BLaER1 (cell line): Measurements from ENCODE around the gene ABHD5.

Experiments used
- H3K27ac ChIP-seq: shearing (Covaris generic); formaldehyde crosslinking; 2 replicates; pipeline ENCODE4 v1.8.1; 2022
- H3K27me3 ChIP-seq: shearing (Covaris generic); formaldehyde crosslinking; 2 replicates; pipeline ENCODE4 v1.8.1; 2022
- H3K36me3 ChIP-seq: shearing (Covaris generic); formaldehyde crosslinking; 2 replicates; pipeline ENCODE4 v1.8.1; 2022
- H3K4me1 ChIP-seq: shearing (Covaris generic); formaldehyde crosslinking; 2 replicates; pipeline ENCODE4 v1.8.1; 2022
- H3K4me2 ChIP-seq: shearing (Covaris generic); formaldehyde crosslinking; 2 replicates; pipeline ENCODE4 v1.8.1; 2022
- H3K4me3 ChIP-seq: shearing (Covaris generic); formaldehyde crosslinking; 2 replicates; pipeline ENCODE4 v1.8.1; 2022
- H3K9ac ChIP-seq: shearing (Covaris generic); formaldehyde crosslinking; 2 replicates; pipeline ENCODE4 v1.8.1; 2022
- H3K9me3 ChIP-seq: shearing (Covaris generic); formaldehyde crosslinking; 2 replicates; pipeline ENCODE4 v1.8.1; 2022
- H4K20me1 ChIP-seq: shearing (Covaris generic); formaldehyde crosslinking; 2 replicates; pipeline ENCODE4 v1.8.1; 2022
- Cebpa-rat ChIP-seq: shearing (Covaris generic); IDR thresholded peaks from 2 replicates; pipeline ENCODE4 v1.8.1; 2022

The ABHD5 gene

GRCh38 chr3:43686700-43687498 lies 3.8 kb upstream of the ABHD5 start:
- Histone ChIP-seq H3K27me3 (no peaks in the 10 kb centered on the region), H3K4me1 (peaks cover 8% of the 10 kb centered on the region), H3K4me2 (no peak overlapping the region), H3K4me3 (no peak overlapping the region), H3K9ac (no peak overlapping the region), H3K36me3 (no peaks in the 10 kb centered on the region), H3K9me3 (no peaks in the 10 kb centered on the region), H4K20me1 (no peaks in the 10 kb centered on the region), H3K27ac (no peak overlapping the region)
- TF ChIP-seq Cebpa-rat = no peak

GRCh38 chr3:43687499-43687811 lies 3.3 kb upstream of the ABHD5 start:
- Histone ChIP-seq H3K9ac (no peak overlapping the region), H3K4me3 (no peak overlapping the region), H3K27me3 (no peaks in the 10 kb centered on the region), H4K20me1 (no peaks in the 10 kb centered on the region), H3K4me2 (no peak overlapping the region), H3K4me1 (peaks cover 13% of the 10 kb centered on the region), H3K36me3 (no peaks in the 10 kb centered on the region), H3K27ac (no peak overlapping the region), H3K9me3 (no peaks in the 10 kb centered on the region)
- TF ChIP-seq Cebpa-rat = no peak

- TF ChIP-seq Cebpa-rat = no peak
- Histone ChIP-seq H3K9ac (no peak overlapping the region), H3K4me3 (no peak overlapping the region), H3K4me2 (no peak overlapping the region), H3K27ac (no peak overlapping the region), H3K27me3 (no peaks in the 10 kb centered on the region), H3K4me1 (peaks cover 16% of the 10 kb centered on the region), H3K9me3 (no peaks in the 10 kb centered on the region), H3K36me3 (no peaks in the 10 kb centered on the region), H4K20me1 (no peaks in the 10 kb centered on the region)
Measured at GRCh38 chr3:43688245-43688650, 2.5 kb upstream of the ABHD5 start.

GRCh38 chr3:43689166-43689565 lies 1.6 kb upstream of the ABHD5 start:
- TF ChIP-seq Cebpa-rat = no peak
- Histone ChIP-seq H3K4me2 (no peak overlapping the region), H3K9ac (no peak overlapping the region)

GRCh38 chr3:43689766-43690399 lies 855 bp upstream of the ABHD5 start:
- peak overlapping the region; percentile 91 for H3K4me2 ChIP-seq
- peak overlapping the region; percentile 93; the same call in 1 of the 2 replicates for H3K9ac ChIP-seq
- peak overlapping the region; percentile 97 for H3K4me3 ChIP-seq
- H3K9me3 ChIP-seq = no peaks in the 10 kb centered on the region
- peaks cover 16% of the 10 kb centered on the region for H3K4me1 ChIP-seq
- no peaks in the 10 kb centered on the region for H3K27me3 ChIP-seq
- H4K20me1 ChIP-seq = no peaks in the 10 kb centered on the region
- no peaks in the 10 kb centered on the region for H3K36me3 ChIP-seq
- no peak for TF ChIP-seq Cebpa-rat
- H3K27ac ChIP-seq = no peak overlapping the region

More at GRCh38 chr3:43689166-43689565, 1.6 kb upstream of the ABHD5 start:
- H4K20me1 ChIP-seq = no peaks in the 10 kb centered on the region
- no peaks in the 10 kb centered on the region for H3K27me3 ChIP-seq
- no peak overlapping the region for H3K4me3 ChIP-seq
- no peak overlapping the region for H3K27ac ChIP-seq
- H3K36me3 ChIP-seq = no peaks in the 10 kb centered on the region
- H3K4me1 ChIP-seq = peaks cover 16% of the 10 kb centered on the region
- H3K9me3 ChIP-seq = no peaks in the 10 kb centered on the region

- Histone ChIP-seq H3K4me2 (peak overlapping the region; percentile 91), H3K9ac (peak overlapping the region; percentile 93), H3K4me3 (peak overlapping the region; percentile 97), H3K9me3 (no peaks in the 10 kb centered on the region), H3K27me3 (no peaks in the 10 kb centered on the region), H3K27ac (peak overlapping the region; percentile 89), H4K20me1 (no peaks in the 10 kb centered on the region), H3K4me1 (peaks cover 16% of the 10 kb centered on the region), H3K36me3 (no peaks in the 10 kb centered on the region)
- no peak for TF ChIP-seq Cebpa-rat
Measured at GRCh38 chr3:43691120-43691995, 620 bp downstream of the ABHD5 start.

GRCh38 chr3:43692085-43692855 lies 1.5 kb downstream of the ABHD5 start:
- peak overlapping the region; percentile 97 for H3K4me3 ChIP-seq
- H3K27me3 ChIP-seq = no peaks in the 10 kb centered on the region
- no peak for TF ChIP-seq Cebpa-rat
- no peak overlapping the region for H3K27ac ChIP-seq
- H3K4me1 ChIP-seq = peaks cover 16% of the 10 kb centered on the region
- no peaks in the 10 kb centered on the region for H3K9me3 ChIP-seq
- no peaks in the 10 kb centered on the region for H3K36me3 ChIP-seq
- peak overlapping the region; percentile 91 for H3K4me2 ChIP-seq
- peak overlapping the region; percentile 93; the same call in 1 of the 2 replicates for H3K9ac ChIP-seq
- no peaks in the 10 kb centered on the region for H4K20me1 ChIP-seq

GRCh38 chr3:43692971-43693370 lies 2.2 kb downstream of the ABHD5 start:
- no peaks in the 10 kb centered on the region for H3K36me3 ChIP-seq
- no peaks in the 10 kb centered on the region for H3K9me3 ChIP-seq
- peak overlapping the region; percentile 91; the same call in 1 of the 2 replicates for H3K4me2 ChIP-seq
- H3K4me1 ChIP-seq = peaks cover 16% of the 10 kb centered on the region
- no peak overlapping the region for H3K9ac ChIP-seq
- no peaks in the 10 kb centered on the region for H4K20me1 ChIP-seq
- no peak overlapping the region for H3K27ac ChIP-seq
- no peaks in the 10 kb centered on the region for H3K27me3 ChIP-seq
- no peak for TF ChIP-seq Cebpa-rat
- H3K4me3 ChIP-seq = no peak overlapping the region

- H3K9ac ChIP-seq = no peak overlapping the region
- no peak overlapping the region for H3K4me3 ChIP-seq
- H3K4me1 ChIP-seq = peaks cover 16% of the 10 kb centered on the region
- H3K4me2 ChIP-seq = no peak overlapping the region
- H3K9me3 ChIP-seq = no peaks in the 10 kb centered on the region
- no peaks in the 10 kb centered on the region for H4K20me1 ChIP-seq
- H3K27me3 ChIP-seq = no peaks in the 10 kb centered on the region
- TF ChIP-seq Cebpa-rat = no peak
- H3K27ac ChIP-seq = no peak overlapping the region
- no peaks in the 10 kb centered on the region for H3K36me3 ChIP-seq
Measured at GRCh38 chr3:43693594-43693993, 2.9 kb downstream of the ABHD5 start.
